ENCODE results near the gene PGM2.
A peak's percentile ranks its signal among the peaks of the same experiment; 100 is the strongest.

PGM2 gene

GRCh38 chr4:37867102-37867501 lies 40.6 kb downstream of the PGM2 start:
- DNase-seq: no peak

GRCh38 chr4:37868238-37868637 lies 41.8 kb downstream of the PGM2 start:
- DNase-seq: no peak

GRCh38 chr4:37872310-37872988 lies 46.0 kb downstream of the PGM2 start:
- DNase-seq: no peak

- DNase-seq: no peak
Measured at GRCh38 chr4:37873386-37873785, 46.9 kb downstream of the PGM2 start.

- no peak for DNase-seq
Measured at GRCh38 chr4:37876156-37876555, 49.7 kb downstream of the PGM2 start.

GRCh38 chr4:37879365-37879764 lies 52.9 kb downstream of the PGM2 start:
- no peak for DNase-seq

- DNase-seq: no peak
Measured at GRCh38 chr4:37881811-37882210, 55.3 kb downstream of the PGM2 start.

GRCh38 chr4:37882665-37883296 lies 56.3 kb downstream of the PGM2 start:
- DNase-seq: no peak

- no peak for DNase-seq
Measured at GRCh38 chr4:37884855-37885487, 58.5 kb downstream of the PGM2 start.

- no peak for DNase-seq
Measured at GRCh38 chr4:37885496-37885895, 59.0 kb downstream of the PGM2 start.

GRCh38 chr4:37889849-37890800 lies 63.6 kb downstream of the PGM2 start:
- peak; percentile 31 for DNase-seq

GRCh38 chr4:37890801-37891259 lies 64.3 kb downstream of the PGM2 start, which contains the start of gene TBC1D1:
TSS of gene TBC1D1 (plus strand) at chr4:37891084. CDS start at chr4:37902096, 11,012 bp downstream.
- DNase-seq: no peak

- no peak for DNase-seq
Measured at GRCh38 chr4:37891260-37892159, 65.0 kb downstream of the PGM2 start.

GRCh38 chr4:37892641-37893040 lies 66.2 kb downstream of the PGM2 start:
- DNase-seq: no peak

GRCh38 chr4:37893164-37893563 lies 66.7 kb downstream of the PGM2 start:
- no peak for DNase-seq

GRCh38 chr4:37895271-37895670 lies 68.8 kb downstream of the PGM2 start:
- no peak for DNase-seq

- DNase-seq: no peak
Measured at GRCh38 chr4:37896206-37896860, 69.8 kb downstream of the PGM2 start.

GRCh38 chr4:37902212-37902611 lies 75.7 kb downstream of the PGM2 start:
- DNase-seq: no peak

- DNase-seq: no peak
Measured at GRCh38 chr4:37902738-37903693, 76.5 kb downstream of the PGM2 start.

- no peak for DNase-seq
Measured at GRCh38 chr4:37903901-37904300, 77.4 kb downstream of the PGM2 start.

Measured in NCI-H524 treated with DMSO at 0.1 percent for 48 hours (cell line).